Measurements from ENCODE around the gene PAMR1.

DNA sequence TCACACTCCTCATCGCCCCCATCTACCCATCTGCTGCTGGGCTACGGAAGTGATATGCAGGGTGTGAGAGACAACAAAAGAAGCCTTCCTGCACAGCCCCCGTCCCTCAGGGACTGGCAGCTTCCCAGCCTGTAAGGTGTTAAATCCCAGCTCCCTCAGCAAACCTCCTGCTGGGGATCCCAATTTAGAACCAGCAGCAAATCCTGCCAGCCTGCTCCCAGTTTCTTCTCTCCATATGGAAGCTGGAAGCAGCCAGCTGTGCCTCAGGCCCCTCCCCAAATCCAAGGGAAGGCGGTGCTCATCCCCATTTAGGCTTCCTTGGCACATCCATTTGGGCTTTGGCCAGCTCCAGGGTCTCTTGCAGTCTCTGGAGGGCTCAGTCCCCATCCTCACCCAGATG is 47.5 kb downstream of the PAMR1 start:
- TF ChIP-seq, protein P1, sequence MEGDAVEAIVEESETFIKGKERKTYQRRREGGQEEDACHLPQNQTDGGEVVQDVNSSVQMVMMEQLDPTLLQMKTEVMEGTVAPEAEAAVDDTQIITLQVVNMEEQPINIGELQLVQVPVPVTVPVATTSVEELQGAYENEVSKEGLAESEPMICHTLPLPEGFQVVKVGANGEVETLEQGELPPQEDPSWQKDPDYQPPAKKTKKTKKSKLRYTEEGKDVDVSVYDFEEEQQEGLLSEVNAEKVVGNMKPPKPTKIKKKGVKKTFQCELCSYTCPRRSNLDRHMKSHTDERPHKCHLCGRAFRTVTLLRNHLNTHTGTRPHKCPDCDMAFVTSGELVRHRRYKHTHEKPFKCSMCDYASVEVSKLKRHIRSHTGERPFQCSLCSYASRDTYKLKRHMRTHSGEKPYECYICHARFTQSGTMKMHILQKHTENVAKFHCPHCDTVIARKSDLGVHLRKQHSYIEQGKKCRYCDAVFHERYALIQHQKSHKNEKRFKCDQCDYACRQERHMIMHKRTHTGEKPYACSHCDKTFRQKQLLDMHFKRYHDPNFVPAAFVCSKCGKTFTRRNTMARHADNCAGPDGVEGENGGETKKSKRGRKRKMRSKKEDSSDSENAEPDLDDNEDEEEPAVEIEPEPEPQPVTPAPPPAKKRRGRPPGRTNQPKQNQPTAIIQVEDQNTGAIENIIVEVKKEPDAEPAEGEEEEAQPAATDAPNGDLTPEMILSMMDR (IDR thresholded peaks at IDR 0.05): no peak
- no peak for TF ChIP-seq POLR2A (IDR thresholded peaks at IDR 0.05)

Data from right lobe of liver (tissue), 4 donors.